HepG2 (cell line): ENCODE measurements around the gene TM4SF18. TPM values are rescaled to one million over a fixed set of nuclear protein-coding genes. Genes with fewer than 3 reads are reported as not detected.

Source experiments
- ATAC-seq: fragments of 200-7000 bp; cut with Tn5 transposase; 3 replicates; pipeline ENCODE4 v1.9.1; 2020; ENCODE audit warnings: mild to moderate bottlenecking, moderate library complexity
- BruUV-seq: library from RNA; stranded (reverse); fragments of 400-500 nt; replicated peaks from 2 replicates; lab custom pipeline; 2021; lab: Mats Ljungman, UMichigan
- CTCF ChIA-PET: fragments of 300-600 bp; formaldehyde crosslinking; extraction: SDS; loops from one replicate; lab custom pipeline; 2021; ENCODE audit warnings: low total read pairs, inconsistent platforms, low intra/inter-chr PET ratio; lab: Yijun Ruan, JAX
- POLR2A ChIA-PET: fragments of 350-600 bp; sonication (Branson Sonifier 250); formaldehyde crosslinking; loops from one replicate; lab custom pipeline; 2020; ENCODE audit warnings: antibody characterized with exemption, inconsistent platforms; lab: Yijun Ruan, JAX
- DNase-seq: peaks from one replicate; pipeline ENCODE4 v3.0.0-alpha.2; 2015; ENCODE audit warnings: low spot score
- FAIRE-seq: peaks from 3 replicates; lab custom pipeline; 2011; peaks lifted over from hg19 to GRCh38; lab: Jason Lieb, UNC
- H2AFZ ChIP-seq: one replicate; pipeline ENCODE4 v1.6.1; 2011; ENCODE audit warnings: low read length, inconsistent platforms
- H3K27ac ChIP-seq: fragments of 300-600 bp; 3 replicates; pipeline ENCODE4 v1.8.0; 2011; ENCODE audit warnings: mixed run types, mild to moderate bottlenecking, mixed read lengths, low read length, inconsistent platforms; ENCODE audit not compliant: insufficient read depth; ENCODE audit errors: extremely low read length
- H3K27me3 ChIP-seq, 2 experiments: fragments of 200-600 bp in 1 of 2; 2 replicates in 1 of 2; 3 replicates in 1 of 2; pipeline versions ENCODE4 v1.6.0 to v1.8.0; 2011; ENCODE audit warnings: low read length in 2 of 2, mild to moderate bottlenecking in 2 of 2, moderate library complexity in 2 of 2, inconsistent platforms in 1 of 2; ENCODE audit not compliant: insufficient read depth in 2 of 2, control insufficient read depth in 1 of 2
- H3K36me3 ChIP-seq, 2 experiments: fragments of 200-600 bp in 1 of 2; replicated peaks in 1 of 2; 2 replicates in 1 of 2; 3 replicates in 1 of 2; pipeline versions ENCODE4 v1.5.1 to v1.8.0; 2011; ENCODE audit warnings: low read length in 2 of 2, inconsistent platforms in 1 of 2; ENCODE audit not compliant: insufficient read depth in 2 of 2, control insufficient read depth in 1 of 2
- H3K4me1 ChIP-seq: 2 replicates; pipeline ENCODE4 v1.5.1; 2012; ENCODE audit warnings: low read length, inconsistent platforms; ENCODE audit not compliant: insufficient read depth
- H3K4me2 ChIP-seq: 2 replicates; pipeline ENCODE4 v1.6.0; 2011; ENCODE audit warnings: low read depth, low read length, inconsistent platforms
- H3K4me3 ChIP-seq, 3 experiments: fragments of 200-600 bp in 1 of 3; sonication (generic), shearing (Covaris generic) in 1 of 3; replicated peaks in 1 of 3; 2 replicates each; pipeline ENCODE4 v1.5.1; 2011 to 2016; ENCODE audit warnings: low read length in 3 of 3, inconsistent platforms in 2 of 3, low read depth in 2 of 3, mild to moderate bottlenecking in 2 of 3, control low read depth in 1 of 3, mixed read lengths in 1 of 3; ENCODE audit not compliant: insufficient read depth in 1 of 3
- H3K79me2 ChIP-seq: one replicate; pipeline ENCODE4 v1.6.1; 2011; ENCODE audit warnings: low read length, inconsistent platforms; ENCODE audit not compliant: insufficient read depth
- H3K9ac ChIP-seq: 2 replicates; pipeline ENCODE4 v1.6.0; 2011; ENCODE audit warnings: mild to moderate bottlenecking, low read depth, low read length, inconsistent platforms; ENCODE audit not compliant: insufficient read depth
- H3K9me3 ChIP-seq: 2 replicates; pipeline ENCODE4 v1.5.1; 2012; ENCODE audit warnings: mild to moderate bottlenecking, low read length
- H4K20me1 ChIP-seq: 2 replicates; pipeline ENCODE4 v1.6.0; 2011; ENCODE audit warnings: inconsistent platforms, mild to moderate bottlenecking, low read length, moderate library complexity; ENCODE audit not compliant: insufficient read depth
- ATF7 ChIP-seq, 2 experiments: fragments of 450-650 bp in 1 of 2; sonication (generic) in 1 of 2; formaldehyde crosslinking in 1 of 2; IDR thresholded peaks; 2 replicates each; pipeline versions ENCODE4 v1.4.0 to v1.6.1; 2016 to 2020; ENCODE audit warnings: antibody characterized with exemption in 1 of 2, mild to moderate bottlenecking in 1 of 2, missing genetic modification reagents in 1 of 2
- POGZ ChIP-seq: sonication (generic); formaldehyde crosslinking; IDR thresholded peaks from 2 replicates; pipeline ENCODE4 v1.4.0; 2020; ENCODE audit warnings: mild to moderate bottlenecking, missing genetic modification reagents
- U2AF1 ChIP-seq: fragments of 200-400 bp; formaldehyde crosslinking; optimal IDR thresholded peaks from 2 replicates; pipeline ENCODE3; 2017; ENCODE audit warnings: mild to moderate bottlenecking, low read depth, low read length
- WGBS: methylation state at CpG from one replicate; pipeline ENCODE4 v1.1.6; 2017; ENCODE audit warnings: low lambda C conversion rate; 5-methylcytosine and 5-hydroxymethylcytosine counted together
- in situ Hi-C: cut with HindIII; loops from 2 replicates; pipeline ENCODE4 v1.10.0; 2017; ENCODE audit warnings: low pct_unique_long_range_greater_than_20kb; ENCODE audit not compliant: extremely low pct_ligation_motif_present
- intact Hi-C: fragments of 100-400 bp; cut with micrococcal nuclease; formaldehyde crosslinking; loops from one replicate; pipeline ENCODE4 v1.10.0; 2022; ENCODE audit not compliant: unreplicated experiment
- polyA plus RNA-seq, 8 experiments: library from polyadenylated mRNA; depleted of rRNA in 3 of 8; stranded (reverse) in 7 of 8; unstranded in 1 of 8; fragments of >200 nt; fragmentation: Illumina TruSeq in 4 of 8; extraction: Trizol in 4 of 8; gene quantifications; 2 replicates each; pipeline versions ENCODE4 v1.2.1 to v1.2.3, GENCODE V29; 2011 to 2016; ENCODE audit warnings: low read depth in 4 of 8, missing spikeins in 1 of 8, mixed read lengths in 1 of 8; ENCODE audit not compliant: insufficient read depth in 1 of 8
- total RNA-seq, 5 experiments: library from RNA; depleted of rRNA; stranded (reverse); fragments of >200 nt; fragmentation: Illumina TruSeq; extraction: Trizol; gene quantifications; 2 replicates each; pipeline ENCODE4 v1.2.3, GENCODE V29; 2016; ENCODE audit warnings: low read depth in 1 of 5
- TF ChIP-seq, protein P1 (sequence below): fragments of 450-650 bp; IDR thresholded peaks from 2 replicates; pipeline ENCODE4 v1.6.1; 2017

TM4SF18 gene
- total and polyA plus RNA-seq, 2 of the 13 experiments (the other 11 are each of a cell fraction or from before 2014, with no cell fraction given): 0.15 TPM; not detected in 1

DNA sequence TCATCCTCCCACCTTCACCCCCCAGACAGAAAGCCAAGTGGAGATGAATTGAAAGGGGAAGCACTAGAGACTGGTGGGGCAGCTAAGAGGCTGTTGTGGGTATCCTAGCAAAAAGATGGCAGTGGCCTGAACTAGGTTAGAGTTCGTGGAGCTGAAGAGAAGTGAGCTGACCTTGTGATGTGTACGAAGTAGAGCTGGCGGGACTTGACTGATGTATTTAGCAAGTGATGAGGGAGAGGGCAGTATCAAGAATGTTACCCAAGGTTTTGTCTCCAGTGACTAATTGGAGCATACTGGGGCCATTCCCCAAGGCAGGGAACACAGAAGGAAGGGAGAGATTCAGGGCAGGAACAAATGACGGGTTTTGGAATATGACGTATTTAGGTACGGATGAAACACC, 61.8 kb downstream of the TM4SF18 start:
- POLR2A ChIA-PET: no interaction called here
- no peak overlapping the region for H3K27ac ChIP-seq
- H4K20me1 ChIP-seq: no peaks in the 10 kb centered on the region
- H2AFZ ChIP-seq: no peak overlapping the region
- ATAC-seq (no peak), FAIRE-seq (no peak), DNase-seq (no peak)
- no peaks in the 10 kb centered on the region for H3K9me3 ChIP-seq
- no peaks in the 10 kb centered on the region for H3K27me3 ChIP-seq
- no peak overlapping the region for H3K9ac ChIP-seq
- CTCF ChIA-PET: interaction anchor here (6.4 kb wide), 1 partner anchor 151 kb away, joined by 123 read pairs; no protein-coding TSS in a partner anchor
- no TSS peak for BruUV-seq
- intact Hi-C loops (loop anchor here (2.0 to 10.0 kb wide), 3 partner anchors 47 to 213 kb away; no protein-coding TSS in a partner anchor), in situ Hi-C loops (loop anchor here (5.0 kb wide), 2 partner anchors 154 to 314 kb away; no protein-coding TSS in a partner anchor)
- 92% methylated on average over 6 of the region's 6 CpGs for whole genome bisulfite sequencing
- no peak overlapping the region for H3K4me3 ChIP-seq
- no peak overlapping the region for H3K4me2 ChIP-seq
- H3K36me3 ChIP-seq: no peaks in the 10 kb centered on the region
- peaks cover 30% of the 10 kb centered on the region for H3K4me1 ChIP-seq
- H3K79me2 ChIP-seq: no peaks in the 10 kb centered on the region
- TF ChIP-seq POGZ (CRISPR knock-in tag): peak; percentile 20; the same call in 1 of the 2 replicates
- TF ChIP-seq, protein P1, sequence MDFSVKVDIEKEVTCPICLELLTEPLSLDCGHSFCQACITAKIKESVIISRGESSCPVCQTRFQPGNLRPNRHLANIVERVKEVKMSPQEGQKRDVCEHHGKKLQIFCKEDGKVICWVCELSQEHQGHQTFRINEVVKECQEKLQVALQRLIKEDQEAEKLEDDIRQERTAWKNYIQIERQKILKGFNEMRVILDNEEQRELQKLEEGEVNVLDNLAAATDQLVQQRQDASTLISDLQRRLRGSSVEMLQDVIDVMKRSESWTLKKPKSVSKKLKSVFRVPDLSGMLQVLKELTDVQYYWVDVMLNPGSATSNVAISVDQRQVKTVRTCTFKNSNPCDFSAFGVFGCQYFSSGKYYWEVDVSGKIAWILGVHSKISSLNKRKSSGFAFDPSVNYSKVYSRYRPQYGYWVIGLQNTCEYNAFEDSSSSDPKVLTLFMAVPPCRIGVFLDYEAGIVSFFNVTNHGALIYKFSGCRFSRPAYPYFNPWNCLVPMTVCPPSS: no peak

DNA sequence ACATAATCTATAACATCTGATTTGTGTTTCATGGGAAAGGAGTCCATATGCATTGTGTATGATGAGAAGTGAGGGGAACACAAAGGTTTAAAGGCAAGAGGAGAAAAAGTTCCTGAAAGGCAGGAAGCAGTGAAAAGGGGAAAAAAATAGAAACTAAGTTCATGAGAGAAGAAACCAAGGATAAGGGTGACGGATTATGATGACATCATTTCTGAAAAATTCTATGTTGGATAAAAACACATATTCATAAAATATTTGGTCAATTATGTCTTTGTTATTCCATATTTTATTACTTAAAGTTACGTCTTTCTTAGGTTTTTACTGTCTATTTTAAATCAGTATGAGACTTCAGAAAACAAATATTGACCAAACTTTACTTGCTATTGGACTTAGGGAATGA, 63.3 kb downstream of the TM4SF18 start:
- no peaks in the 10 kb centered on the region for H3K27me3 ChIP-seq
- no peak overlapping the region for H3K4me2 ChIP-seq
- DNase-seq: no peak
- intact Hi-C loops: loop anchor here (10.0 kb wide), 1 partner anchor 215 kb away; no protein-coding TSS in a partner anchor
- H3K4me3 ChIP-seq: no peak overlapping the region
- CTCF ChIA-PET: no interaction called here
- peaks cover 26% of the 10 kb centered on the region for H3K4me1 ChIP-seq
- no peak for FAIRE-seq
- no peaks in the 10 kb centered on the region for H3K36me3 ChIP-seq
- TF ChIP-seq ATF7 (IDR thresholded peaks at IDR 0.05): peak; percentile 93
- no peak for TF ChIP-seq ATF7 (CRISPR knock-in tag; IDR thresholded peaks at IDR 0.05)
- TF ChIP-seq U2AF1: no peak
- H2AFZ ChIP-seq: no peak overlapping the region
- H3K27ac ChIP-seq: no peak overlapping the region
- WGBS: 96% methylated on average over 2 of the region's 2 CpGs
- H3K9ac ChIP-seq: no peak overlapping the region
- H4K20me1 ChIP-seq: no peaks in the 10 kb centered on the region
- in situ Hi-C loops: loop anchor here (5.0 kb wide), 2 partner anchors 153 to 313 kb away; no protein-coding TSS in a partner anchor
- no peak for ATAC-seq
- H3K9me3 ChIP-seq: no peaks in the 10 kb centered on the region
- POLR2A ChIA-PET: no interaction called here
- H3K79me2 ChIP-seq: no peaks in the 10 kb centered on the region
- no TSS peak for BruUV-seq
